ENCODE results near the gene DSG3.

Gene DSG3

GRCh38 chr18:31429623-31430022, 17.9 kb upstream of the DSG3 start:
- in situ Hi-C loops (cut with MboI; ENCODE audit: low sequenced_read_pairs) = no loop called here

GRCh38 chr18:31430072-31430471, 17.5 kb upstream of the DSG3 start:
- in situ Hi-C loops (cut with MboI; ENCODE audit: low sequenced_read_pairs) = no loop called here

- in situ Hi-C loops (cut with MboI; ENCODE audit: low sequenced_read_pairs) = no loop called here
These were observed 17.0 kb upstream of the DSG3 start for GRCh38 chr18:31430554-31430953.

- in situ Hi-C loops (cut with MboI; ENCODE audit: low sequenced_read_pairs) = no loop called here
These were observed 15.2 kb upstream of the DSG3 start for GRCh38 chr18:31432316-31432715.

- in situ Hi-C loops (cut with MboI; ENCODE audit: low sequenced_read_pairs) = no loop called here
These were observed 10.7 kb upstream of the DSG3 start for GRCh38 chr18:31436825-31437224.

- in situ Hi-C loops (cut with MboI; ENCODE audit: low sequenced_read_pairs) = no loop called here
These were observed 9.1 kb upstream of the DSG3 start for GRCh38 chr18:31438402-31438801.

- in situ Hi-C loops (cut with MboI; ENCODE audit: low sequenced_read_pairs) = no loop called here
These were observed 7.7 kb upstream of the DSG3 start for GRCh38 chr18:31439807-31440325.

- in situ Hi-C loops (cut with MboI; ENCODE audit: low sequenced_read_pairs) = no loop called here
These were observed 6.8 kb upstream of the DSG3 start for GRCh38 chr18:31440787-31441186.

- in situ Hi-C loops (cut with MboI; ENCODE audit: low sequenced_read_pairs) = no loop called here
These were observed 6.0 kb upstream of the DSG3 start for GRCh38 chr18:31441493-31441892.

- in situ Hi-C loops (cut with MboI; ENCODE audit: low sequenced_read_pairs) = no loop called here
These were observed 3.4 kb upstream of the DSG3 start for GRCh38 chr18:31444142-31444541.

- in situ Hi-C loops (cut with MboI; ENCODE audit: low sequenced_read_pairs) = no loop called here
These were observed 1.6 kb upstream of the DSG3 start for GRCh38 chr18:31445908-31446307.

- in situ Hi-C loops (cut with MboI; ENCODE audit: low sequenced_read_pairs) = no loop called here
These were observed 687 bp upstream of the DSG3 start for GRCh38 chr18:31446854-31447253.

- in situ Hi-C loops (cut with MboI; ENCODE audit: low sequenced_read_pairs) = no loop called here
These were observed 2.9 kb downstream of the DSG3 start for GRCh38 chr18:31450409-31450808.

GRCh38 chr18:31451625-31452024, 4.1 kb downstream of the DSG3 start:
- in situ Hi-C loops (cut with MboI; ENCODE audit: low sequenced_read_pairs) = no loop called here

GRCh38 chr18:31454066-31454708, 6.6 kb downstream of the DSG3 start:
- in situ Hi-C loops (cut with MboI; ENCODE audit: low sequenced_read_pairs) = no loop called here

- in situ Hi-C loops (cut with MboI; ENCODE audit: low sequenced_read_pairs) = no loop called here
These were observed 22.1 kb downstream of the DSG3 start for GRCh38 chr18:31469629-31470028.

GRCh38 chr18:31478688-31479087, 31.1 kb downstream of the DSG3 start:
- in situ Hi-C loops (cut with MboI; ENCODE audit: low sequenced_read_pairs) = no loop called here

GRCh38 chr18:31482051-31482450, 34.5 kb downstream of the DSG3 start:
- in situ Hi-C loops (cut with MboI; ENCODE audit: low sequenced_read_pairs) = no loop called here

GRCh38 chr18:31483396-31483795, 35.9 kb downstream of the DSG3 start:
- in situ Hi-C loops (cut with MboI; ENCODE audit: low sequenced_read_pairs) = no loop called here

GRCh38 chr18:31484461-31484860, 36.9 kb downstream of the DSG3 start:
- in situ Hi-C loops (cut with MboI; ENCODE audit: low sequenced_read_pairs) = no loop called here

GRCh38 chr18:31486165-31486564, 38.6 kb downstream of the DSG3 start:
- in situ Hi-C loops (cut with MboI; ENCODE audit: low sequenced_read_pairs) = no loop called here

GRCh38 chr18:31487246-31488015, 39.9 kb downstream of the DSG3 start:
- in situ Hi-C loops (cut with MboI; ENCODE audit: low sequenced_read_pairs) = no loop called here
